HG02884 (cell line): ENCODE data around the gene EFNA1.
A peak's percentile ranks its signal among the peaks of the same experiment; 100 is the strongest.

Source experiments
- ATAC-seq: cut with Tn5 transposase; IDR thresholded peaks from one replicate; pipeline ENCODE4 v1.9.1; 2021; ENCODE audit warnings: mild to moderate bottlenecking, moderate library complexity; ENCODE audit not compliant: unreplicated experiment

The EFNA1 gene

GRCh38 chr1:155127105-155127966, at the start of gene EFNA1:
EFNA1 (plus strand) TSS chr1:155127876; CDS start chr1:155127978, 102 bp downstream.
- no peak for ATAC-seq

DNA sequence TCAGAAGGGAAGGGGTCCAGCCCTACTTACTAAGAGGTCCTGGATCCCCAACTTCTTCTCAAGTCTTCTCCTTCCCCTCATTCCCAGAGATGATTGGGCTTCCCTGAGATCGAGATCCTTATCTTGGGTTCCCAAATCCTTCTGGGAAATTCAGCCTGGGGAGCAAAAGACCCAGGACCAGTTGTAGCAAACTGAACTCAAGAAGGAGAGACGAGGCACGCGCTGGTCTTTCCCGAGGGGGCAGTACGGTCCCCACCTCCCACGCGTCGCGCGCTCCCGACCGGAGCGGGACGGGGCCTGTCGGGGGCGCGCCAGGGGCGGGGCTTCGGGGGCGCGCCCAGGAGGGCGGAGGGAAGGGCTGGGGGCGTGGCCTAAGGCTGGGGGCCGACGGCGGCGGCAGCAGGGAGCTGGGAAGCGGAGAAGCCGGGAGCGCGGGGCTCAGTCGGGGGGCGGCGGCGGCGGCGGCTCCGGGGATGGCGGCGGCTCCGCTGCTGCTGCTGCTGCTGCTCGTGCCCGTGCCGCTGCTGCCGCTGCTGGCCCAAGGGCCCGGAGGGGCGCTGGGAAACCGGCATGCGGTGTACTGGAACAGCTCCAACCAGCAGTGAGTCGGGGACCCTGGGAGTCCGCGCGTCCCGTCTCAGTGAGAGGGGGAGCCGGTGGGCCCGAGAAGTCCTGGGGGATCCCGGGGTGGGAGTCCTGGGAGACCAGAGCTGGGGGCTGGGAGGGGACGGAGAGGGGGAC, 49.0 kb upstream of the EFNA1 start, which contains the start of gene EFNA3:
TSS of gene EFNA3 (plus strand) at position 369 of the 741 bp plus-strand sequence. CDS start at position 474, 105 bp downstream.
- no peak for ATAC-seq

GRCh38 chr1:155079210-155079486, 48.5 kb upstream of the EFNA1 start:
- ATAC-seq = no peak

DNA sequence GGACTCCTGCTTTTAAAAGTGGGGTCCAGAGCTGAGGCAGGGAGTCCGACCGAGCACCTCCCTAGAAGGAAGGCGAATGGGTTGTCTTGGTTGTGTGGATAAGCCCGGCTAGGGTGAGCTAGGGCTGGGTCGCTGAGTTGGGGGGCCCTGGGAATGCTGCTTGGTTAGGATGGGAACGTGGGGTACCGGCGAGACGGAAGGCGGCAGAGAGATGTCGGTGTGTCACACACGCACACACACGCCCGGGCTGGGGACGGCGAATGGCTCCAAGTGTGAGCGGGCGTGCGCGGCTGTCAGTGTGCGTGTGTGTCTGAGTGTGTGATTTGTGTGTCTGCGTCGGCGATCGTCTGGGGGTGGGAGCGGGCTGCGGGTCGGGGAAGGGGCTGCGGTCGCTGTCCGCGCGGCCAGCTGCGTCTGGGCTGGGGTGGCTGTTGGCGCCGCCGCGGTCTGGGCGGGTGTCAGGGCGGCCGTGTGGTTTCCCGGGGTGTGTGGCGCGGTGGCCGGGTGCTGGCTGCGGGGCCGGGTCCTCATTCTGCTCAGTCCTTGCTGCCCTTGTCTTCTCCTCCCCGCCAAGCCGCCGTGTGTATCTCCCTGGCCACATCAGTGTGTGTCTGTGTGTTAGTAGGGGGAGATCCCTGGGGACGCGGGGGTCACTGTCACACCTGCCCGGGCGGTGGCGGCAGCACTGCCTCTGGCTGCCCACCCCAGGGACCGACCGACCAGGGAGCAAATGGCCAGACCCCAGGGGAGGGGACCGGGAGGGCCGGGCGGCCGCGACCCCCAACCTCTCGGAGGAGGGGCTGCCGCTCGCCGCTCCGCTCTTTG, 48.0 kb upstream of the EFNA1 start:
- no peak for ATAC-seq

GRCh38 chr1:155080312-155081228, 47.1 kb upstream of the EFNA1 start:
- ATAC-seq = no peak

DNA sequence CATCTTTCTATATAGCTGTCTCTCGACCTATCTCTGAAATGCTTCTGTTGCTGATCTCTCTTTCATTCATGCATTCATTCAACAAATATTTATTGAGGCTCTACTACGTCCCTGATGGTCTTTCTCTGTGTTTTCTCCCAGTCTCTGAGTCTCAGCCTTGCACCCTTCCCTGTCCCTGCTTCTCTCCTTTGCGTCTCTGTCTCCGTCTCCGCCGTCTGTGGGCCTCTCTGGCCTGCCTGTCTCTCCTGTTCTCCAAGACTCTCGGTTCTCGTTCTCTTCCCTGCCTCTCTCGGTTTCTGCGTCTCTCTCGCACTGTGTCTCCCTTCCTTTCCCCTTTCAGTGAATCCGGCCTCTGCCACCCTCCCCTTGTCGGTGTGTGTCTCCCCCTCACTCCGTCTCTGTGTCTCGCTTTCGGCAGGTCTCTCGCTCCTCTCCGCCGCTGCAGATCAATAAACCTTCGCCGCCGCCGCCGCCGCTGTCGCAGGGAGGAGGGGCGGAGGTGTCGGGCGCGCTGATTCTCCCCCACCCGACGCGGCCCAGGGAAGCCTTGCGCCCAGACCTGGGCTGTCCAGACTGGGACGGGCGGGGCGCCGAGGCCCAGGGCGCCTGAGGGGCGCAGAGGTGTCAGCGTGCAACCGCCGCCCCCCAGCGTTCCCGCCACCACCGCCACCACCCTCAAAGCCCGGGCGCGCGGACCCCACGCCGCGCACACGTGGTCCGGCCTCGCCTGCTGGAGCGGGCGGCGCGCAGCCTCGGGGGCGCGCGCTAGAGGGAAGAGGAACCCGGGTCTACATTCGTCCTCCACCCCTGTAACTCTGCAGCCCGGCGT, 46.0 kb upstream of the EFNA1 start:
- no peak for ATAC-seq

DNA sequence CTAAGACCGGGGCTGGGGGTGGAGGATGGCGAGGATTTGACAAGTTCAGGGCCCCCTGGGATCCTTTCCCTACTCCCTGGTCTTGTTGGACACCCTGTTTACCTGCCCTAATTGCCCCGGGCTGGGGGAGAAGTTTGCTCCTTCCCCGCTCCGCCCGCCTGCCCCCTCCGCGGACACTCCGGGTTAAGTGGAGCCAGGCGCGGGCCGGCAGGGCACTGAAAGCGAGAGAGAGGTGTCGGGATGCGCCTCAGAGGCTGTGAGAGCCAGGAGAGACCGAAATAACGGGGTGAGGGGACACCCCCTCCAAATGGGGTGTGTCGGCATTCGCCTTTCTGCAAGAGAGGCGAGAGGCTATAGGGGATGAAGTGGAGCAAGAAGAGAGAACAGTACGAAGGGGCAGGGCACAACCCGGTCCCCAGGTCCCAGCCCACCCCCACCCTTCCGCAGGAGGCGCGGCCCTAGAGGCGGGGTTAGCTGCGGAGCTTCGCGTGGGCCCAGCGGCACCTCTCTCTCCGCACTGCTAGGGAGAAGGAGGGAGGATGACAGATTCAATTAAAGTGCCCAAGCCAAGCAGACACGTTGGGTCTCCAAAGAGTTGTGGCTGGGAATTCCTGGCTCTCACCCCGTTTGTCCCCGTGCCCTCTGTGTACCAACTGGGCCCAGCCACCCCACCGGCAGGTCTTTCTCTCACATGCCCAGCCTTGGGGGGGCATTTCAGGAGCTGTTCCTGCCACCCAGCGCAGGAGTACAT, 45.2 kb upstream of the EFNA1 start:
- ATAC-seq = no peak

DNA sequence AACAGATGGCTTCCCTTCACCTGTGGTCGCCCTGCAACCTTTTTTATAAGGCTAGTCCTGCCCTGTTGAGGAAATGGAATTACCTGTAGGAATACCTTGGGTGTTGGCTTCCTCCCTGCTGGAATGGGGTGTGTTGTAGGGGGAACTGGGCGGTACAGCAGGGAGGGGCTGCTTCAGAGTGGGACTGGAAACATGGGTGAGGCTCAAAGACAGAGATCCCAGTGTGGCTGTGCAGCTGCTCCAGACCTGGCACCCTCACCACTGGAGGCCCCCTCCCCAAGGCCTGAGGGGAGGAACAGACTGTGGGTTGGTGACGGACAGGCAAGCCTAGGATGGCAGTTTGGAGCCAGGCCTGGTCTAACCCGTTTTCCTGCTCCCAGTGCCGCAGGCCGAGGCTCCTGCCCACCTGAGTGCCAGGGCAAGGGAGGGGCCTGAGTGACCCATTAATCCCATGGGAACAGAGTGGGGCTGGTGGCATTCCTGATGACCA, 44.6 kb upstream of the EFNA1 start:
- ATAC-seq = no peak

DNA sequence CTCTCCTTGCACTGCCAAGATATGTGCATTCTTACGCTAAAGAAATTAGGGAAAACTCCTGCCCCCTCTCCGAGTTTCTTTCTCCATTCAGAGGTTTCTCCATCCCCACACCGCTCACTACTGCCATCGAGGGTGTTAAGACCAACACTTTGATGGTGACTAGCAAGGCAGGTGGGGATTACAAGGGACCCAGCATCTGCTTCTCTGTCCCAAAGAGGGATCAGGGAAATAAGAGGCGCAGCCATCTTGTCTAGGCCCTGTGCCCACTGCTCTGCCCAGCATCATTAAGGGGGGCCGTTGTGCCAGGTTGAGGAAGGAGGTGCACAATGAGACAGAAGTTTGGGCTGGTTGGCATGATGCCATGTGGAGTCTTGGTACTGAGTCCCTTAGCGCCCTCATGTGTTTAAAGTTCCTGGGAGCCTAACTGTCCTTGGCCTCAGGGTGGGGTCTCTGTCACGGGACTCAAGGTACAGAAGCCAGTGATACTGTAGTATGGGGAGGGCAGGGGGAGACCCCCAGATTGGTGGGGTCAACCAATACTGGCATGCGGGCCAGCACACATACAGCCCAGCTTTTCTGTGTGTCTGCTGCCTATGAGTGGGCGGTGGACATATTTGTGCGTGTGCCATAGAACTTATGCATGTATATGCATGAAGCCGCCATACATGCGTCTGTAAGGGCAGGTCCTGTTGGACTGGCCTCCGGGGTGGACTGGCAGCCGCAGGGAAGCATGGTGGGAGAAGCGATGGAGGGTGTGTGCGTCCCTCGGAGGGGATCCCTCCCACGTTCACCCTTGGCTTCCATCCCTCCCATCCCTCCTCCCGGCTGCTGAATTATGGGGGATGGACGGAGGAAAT, 43.6 kb upstream of the EFNA1 start:
- ATAC-seq = no peak

DNA sequence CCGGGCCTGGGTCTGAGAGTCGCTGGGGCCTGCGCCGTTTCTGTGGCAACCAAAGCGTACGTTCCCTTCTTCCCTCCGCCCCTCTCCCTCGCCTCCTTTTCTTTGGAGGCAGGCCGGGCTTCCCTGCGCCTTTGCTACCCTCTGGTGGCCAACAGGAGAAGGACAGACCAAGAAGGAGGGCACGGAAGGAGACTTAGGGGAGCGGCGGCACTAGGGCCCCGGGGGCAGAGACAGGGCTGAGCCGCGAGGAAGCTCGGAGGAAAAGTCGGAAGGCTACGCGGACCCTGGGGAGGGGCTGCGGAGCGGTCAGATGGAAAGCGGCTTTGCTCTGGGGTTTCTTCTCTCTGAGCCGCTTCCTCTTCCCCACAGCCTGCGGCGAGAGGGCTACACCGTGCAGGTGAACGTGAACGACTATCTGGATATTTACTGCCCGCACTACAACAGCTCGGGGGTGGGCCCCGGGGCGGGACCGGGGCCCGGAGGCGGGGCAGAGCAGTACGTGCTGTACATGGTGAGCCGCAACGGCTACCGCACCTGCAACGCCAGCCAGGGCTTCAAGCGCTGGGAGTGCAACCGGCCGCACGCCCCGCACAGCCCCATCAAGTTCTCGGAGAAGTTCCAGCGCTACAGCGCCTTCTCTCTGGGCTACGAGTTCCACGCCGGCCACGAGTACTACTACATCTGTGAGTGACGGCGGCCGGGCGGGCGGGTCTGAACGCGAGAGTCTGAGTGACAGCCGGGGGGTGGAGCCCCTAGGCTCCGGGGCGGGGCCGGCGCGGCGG, 42.8 kb upstream of the EFNA1 start:
- peak; percentile 64 for ATAC-seq

- no peak for ATAC-seq
Measured at GRCh38 chr1:155085504-155086127, 42.1 kb upstream of the EFNA1 start.

DNA sequence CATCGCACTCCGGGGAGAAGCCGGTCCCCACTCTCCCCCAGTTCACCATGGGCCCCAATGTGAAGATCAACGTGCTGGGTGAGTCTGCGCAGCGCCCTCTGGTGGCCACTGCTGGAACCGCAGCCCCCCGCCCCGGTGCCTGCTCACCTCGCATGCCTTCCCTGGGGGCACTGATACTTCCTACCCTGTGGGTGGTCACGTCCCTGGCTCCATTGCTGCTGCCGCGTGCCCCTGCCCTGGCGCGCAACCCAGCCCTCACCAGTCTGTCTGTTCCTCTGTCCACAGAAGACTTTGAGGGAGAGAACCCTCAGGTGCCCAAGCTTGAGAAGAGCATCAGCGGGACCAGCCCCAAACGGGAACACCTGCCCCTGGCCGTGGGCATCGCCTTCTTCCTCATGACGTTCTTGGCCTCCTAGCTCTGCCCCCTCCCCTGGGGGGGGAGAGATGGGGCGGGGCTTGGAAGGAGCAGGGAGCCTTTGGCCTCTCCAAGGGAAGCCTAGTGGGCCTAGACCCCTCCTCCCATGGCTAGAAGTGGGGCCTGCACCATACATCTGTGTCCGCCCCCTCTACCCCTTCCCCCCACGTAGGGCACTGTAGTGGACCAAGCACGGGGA, 41.4 kb upstream of the EFNA1 start:
- ATAC-seq = no peak

DNA sequence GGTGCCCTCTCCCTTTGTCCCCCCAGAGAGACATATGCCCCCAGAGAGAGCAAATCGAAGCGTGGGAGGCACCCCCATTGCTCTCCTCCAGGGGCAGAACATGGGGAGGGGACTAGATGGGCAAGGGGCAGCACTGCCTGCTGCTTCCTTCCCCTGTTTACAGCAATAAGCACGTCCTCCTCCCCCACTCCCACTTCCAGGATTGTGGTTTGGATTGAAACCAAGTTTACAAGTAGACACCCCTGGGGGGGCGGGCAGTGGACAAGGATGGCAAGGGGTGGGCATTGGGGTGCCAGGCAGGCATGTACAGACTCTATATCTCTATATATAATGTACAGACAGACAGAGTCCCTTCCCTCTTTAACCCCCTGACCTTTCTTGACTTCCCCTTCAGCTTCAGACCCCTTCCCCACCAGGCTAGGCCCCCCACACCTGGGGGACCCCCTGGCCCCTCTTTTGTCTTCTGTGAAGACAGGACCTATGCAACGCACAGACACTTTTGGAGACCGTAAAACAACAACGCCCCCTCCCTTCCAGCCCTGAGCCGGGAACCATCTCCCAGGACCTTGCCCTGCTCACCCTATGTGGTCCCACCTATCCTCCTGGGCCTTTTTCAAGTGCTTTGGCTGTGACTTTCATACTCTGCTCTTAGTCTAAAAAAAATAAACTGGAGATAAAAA, 40.7 kb upstream of the EFNA1 start:
- ATAC-seq = no peak

GRCh38 chr1:155091071-155092051, 36.3 kb upstream of the EFNA1 start:
- ATAC-seq = no peak
